ENCODE results near the gene GRIK4.
A peak's percentile ranks its signal among the peaks of the same experiment; 100 is the strongest.

Gene GRIK4

DNA sequence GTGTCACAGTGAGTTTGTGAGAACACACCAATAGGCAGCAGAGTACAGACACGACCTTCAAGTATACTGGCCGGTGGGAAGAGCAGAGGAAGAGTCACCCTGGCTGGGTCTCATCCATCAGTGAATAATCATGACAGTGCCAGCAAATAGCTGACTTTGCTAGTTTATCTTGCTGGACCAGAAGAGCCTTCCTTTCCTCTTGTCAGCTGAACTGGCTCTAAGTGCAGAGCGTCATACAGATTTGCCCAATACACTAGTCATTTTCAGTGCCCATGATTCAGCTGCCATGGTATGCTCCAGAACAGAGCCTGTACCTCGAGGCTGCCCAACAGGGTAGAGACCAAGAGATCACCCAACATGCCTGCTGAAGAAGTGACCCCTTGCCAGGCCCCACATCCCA is 429.5 kb downstream of the GRIK4 start:
- DNase-seq (ENCODE audit: low read depth in 2 of 2): no peak

DNA sequence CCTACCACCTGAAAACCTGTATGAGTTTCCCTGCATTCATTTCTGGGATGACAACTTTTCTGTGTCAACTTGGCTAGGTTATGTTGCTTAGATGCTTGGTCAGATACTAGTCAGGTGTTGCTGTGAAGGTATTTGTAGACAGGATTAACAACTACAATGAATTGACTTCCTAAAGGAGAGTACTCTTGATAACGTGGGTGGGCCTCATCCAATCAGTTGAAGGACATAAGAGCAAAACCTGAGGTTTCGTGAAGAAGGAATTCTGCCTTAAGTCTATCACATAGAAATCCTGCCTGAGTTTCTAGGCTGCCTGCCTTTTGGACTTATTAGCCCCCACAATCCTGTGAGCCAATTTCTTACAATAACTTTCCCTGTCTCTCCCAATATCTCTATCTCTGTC is 431.2 kb downstream of the GRIK4 start:
- no peak for DNase-seq (ENCODE audit: low read depth in 2 of 2)

DNA sequence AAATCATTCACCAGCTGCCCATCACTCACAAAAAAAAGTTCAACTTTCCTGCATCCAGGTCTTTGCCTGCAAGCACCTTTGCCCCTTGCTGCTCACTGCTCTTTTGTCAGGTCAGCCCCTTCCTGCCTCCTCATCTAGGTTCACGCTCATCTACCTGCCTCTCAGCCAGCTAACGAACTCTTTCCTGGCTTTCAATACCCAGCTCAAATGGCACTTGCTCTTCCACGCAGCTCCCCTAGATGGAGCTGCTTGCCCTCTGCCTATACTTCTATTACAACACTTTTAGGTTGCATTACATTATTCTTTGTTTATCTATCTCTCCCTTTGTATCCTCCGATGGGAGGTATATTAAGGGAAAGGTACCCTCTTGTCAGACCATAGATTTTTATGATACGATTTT is 433.5 kb downstream of the GRIK4 start:
- DNase-seq (ENCODE audit: low read depth in 2 of 2): no peak

DNA sequence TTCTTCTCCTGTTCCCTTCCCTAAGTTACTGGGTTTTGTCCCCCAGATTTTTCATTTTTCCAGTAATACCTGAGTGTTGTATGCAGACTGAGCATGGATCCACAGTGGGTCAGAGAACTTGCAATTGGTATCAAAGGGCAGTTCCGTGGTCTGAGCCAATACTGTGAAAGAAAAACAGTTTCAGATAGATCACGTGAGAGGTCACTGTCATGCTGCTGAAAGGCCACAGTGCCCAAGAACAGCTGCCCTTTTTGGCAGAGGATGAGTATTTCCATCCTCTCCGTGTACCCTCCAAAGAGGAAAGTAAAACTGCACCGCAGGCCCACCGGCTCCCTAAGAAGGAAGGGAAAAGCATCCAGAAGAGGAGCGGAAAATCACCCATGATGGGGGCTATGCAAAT is 439.3 kb downstream of the GRIK4 start:
- no peak for DNase-seq (ENCODE audit: low read depth in 2 of 2)

DNA sequence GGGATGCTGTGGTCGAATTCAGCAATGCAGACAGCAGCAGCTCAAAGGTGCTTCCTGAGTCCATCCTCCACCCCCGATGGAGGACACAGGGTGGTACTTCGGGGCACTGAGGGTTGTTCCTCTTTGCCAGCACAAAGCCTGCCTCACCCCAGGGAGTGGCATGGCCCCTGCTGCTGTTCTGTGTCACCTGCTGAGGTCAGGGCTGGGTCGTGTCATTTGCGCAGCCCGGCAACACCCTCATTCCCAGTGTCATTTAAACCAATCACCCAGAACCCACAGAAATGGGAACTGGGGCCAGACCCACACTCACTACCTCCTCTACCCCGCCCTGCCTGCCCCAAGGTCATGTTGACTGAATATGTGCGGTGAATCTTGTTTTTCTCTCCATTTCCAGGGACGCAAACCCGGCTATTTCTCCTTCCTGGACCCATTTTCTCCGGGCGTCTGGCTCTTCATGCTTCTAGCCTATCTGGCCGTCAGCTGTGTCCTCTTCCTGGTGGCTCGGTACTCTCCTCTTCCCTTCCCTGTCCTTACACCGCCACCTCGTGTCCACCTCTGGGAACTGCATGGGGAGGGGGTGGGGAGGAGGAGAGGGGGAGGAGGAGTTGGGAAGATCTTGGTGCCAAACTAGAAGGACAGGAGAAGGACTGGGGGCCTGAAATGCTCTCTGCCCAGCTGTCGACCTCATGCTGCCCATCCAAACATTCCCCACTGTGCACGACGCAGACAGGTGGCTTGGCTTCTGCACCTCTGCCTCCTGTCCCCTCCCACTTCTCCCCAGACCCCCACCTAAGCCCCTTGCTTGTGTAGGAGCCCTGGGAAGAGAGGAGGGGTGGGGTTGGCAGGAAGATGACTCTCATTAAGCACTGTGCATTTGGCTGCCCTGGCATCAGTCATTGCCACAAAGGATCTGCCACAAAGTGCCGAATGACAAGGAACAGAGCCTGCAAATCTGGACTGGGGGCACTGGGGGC is 441.2 kb downstream of the GRIK4 start:
- DNase-seq (ENCODE audit: low read depth in 2 of 2): peak; percentile 6 to 47

DNA sequence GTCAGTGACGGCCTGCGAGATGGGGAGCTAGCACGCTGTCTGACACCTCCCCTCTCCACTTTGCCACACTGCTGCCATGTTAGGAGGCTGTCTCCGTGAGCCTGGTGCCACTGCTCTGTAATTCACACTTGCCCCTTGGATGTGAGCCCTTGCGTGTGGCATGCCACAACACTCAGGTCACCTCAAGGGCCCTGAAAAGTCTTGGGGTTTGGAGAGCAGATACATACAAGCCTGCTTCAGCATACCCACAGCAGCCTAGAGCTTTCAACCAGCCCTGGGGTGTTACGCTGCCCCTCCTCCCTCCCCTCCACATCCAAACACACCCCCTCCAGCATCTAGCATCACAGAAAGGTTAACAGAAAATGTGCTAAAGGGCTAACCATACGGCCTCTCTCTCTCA is 442.8 kb downstream of the GRIK4 start:
- DNase-seq (ENCODE audit: low read depth in 2 of 2): no peak

DNA sequence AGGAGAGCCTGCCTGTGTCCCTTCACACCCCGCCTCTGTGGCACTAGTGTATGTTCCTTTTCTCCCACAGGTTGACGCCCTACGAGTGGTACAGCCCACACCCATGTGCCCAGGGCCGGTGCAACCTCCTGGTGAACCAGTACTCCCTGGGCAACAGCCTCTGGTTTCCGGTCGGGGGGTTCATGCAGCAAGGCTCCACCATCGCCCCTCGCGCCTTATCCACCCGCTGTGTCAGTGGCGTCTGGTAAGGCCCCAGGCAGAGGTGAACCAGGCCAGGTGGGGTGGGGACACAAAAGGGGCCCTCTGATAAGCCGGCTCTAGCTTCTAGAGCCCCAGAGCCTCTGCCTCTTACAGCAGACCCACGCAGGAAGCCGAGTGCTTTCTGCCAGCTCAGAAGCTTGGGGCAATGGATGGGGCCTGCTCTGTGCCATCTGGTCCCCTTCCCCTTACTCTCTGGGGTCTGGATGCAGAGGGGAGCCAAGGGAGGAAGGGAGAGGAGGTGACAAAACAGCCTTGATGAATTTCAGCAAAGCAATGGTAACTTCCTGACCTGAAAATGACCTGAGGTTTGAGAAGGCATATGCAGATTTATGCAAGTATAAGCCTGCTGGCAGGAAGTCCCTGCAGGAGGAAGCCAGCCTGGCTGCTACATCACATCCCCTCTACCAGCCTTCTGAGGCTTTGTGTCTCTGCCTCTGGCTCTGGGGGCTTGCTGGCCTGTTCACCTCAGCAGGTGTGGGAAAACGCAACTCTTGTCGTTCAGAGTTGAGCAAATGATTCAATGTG is 445.4 kb downstream of the GRIK4 start:
- DNase-seq (ENCODE audit: low read depth in 2 of 2): no peak

DNA sequence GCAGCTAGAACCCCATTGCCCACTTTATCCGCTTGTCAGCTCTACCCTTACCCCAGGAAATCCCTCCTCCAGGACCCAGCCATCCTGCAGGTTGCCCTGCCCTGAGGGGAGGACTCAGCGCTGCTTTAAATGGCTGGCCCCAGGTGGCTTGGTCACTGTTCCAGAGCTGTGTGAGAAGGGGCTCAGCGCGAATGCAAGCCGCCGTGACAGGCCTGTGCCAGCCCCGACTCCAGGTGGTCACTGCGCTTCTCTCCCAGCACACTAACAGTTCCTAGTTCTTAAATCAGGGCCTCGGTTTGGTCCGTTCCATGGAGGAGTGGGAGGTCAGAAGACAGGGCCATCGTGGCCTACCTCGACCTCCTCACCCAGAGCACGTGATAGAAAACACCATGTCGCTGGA is 446.6 kb downstream of the GRIK4 start:
- DNase-seq (ENCODE audit: low read depth in 2 of 2): no peak

DNA sequence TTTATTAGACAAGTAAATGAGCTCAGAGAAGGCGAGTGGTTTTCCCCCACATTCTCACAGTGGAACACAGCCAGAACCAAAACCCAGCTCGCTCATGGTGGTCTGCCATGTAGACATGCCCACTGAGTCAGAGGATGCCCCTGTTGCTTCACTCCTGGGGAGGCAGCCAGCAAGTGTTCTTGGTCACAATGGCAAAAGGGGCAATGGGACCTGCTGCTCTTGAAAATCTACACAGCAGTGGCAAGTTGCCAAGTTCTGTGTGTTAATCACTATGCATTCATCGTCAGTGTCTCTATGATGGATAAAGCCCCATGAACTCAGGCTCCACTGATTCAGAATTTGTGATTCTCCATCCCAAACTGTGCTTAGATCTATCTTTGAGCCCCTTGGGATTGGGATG is 447.6 kb downstream of the GRIK4 start:
- DNase-seq (ENCODE audit: low read depth in 2 of 2): no peak

DNA sequence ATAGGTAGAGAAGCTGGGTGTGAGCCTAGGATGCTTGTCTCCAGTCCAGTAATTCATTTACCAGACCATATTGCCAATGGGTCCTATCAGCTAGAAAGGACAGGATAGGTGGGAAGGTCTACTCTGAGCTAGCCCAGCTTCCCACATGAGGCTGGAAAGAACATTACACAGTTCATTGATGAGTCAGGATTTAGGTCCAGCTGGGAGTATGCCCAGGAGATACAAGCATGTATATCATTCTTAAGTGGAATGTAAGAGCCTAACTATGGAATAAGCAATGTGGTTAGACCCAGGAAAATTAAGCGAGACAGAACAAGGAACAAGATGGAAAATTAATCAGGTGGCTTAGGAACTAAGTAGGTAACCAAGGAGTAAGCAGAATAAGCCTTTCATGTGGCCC is 453.3 kb downstream of the GRIK4 start:
- no peak for DNase-seq (ENCODE audit: low read depth in 2 of 2)

DNA sequence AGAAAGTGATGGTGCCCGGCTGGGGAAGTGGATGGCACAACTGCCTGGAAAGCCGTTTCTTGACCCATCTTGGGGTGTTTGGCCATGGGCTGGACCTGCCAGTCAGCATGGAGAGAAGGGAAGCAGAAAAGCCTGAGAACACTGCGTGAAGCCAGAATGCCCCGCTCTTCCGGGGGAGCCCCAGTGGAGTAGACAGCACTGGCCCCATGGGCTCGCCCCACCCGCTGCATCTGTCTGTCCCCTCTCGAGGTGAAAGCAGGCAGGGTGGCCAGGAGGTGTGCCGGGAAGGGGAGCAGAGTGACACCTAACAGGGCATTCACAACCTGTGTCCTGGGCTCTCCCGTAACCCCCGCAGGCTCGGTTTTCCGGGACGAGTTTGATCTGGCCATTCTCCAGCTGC is 455.3 kb downstream of the GRIK4 start:
- DNase-seq (ENCODE audit: low read depth in 2 of 2): no peak

DNA sequence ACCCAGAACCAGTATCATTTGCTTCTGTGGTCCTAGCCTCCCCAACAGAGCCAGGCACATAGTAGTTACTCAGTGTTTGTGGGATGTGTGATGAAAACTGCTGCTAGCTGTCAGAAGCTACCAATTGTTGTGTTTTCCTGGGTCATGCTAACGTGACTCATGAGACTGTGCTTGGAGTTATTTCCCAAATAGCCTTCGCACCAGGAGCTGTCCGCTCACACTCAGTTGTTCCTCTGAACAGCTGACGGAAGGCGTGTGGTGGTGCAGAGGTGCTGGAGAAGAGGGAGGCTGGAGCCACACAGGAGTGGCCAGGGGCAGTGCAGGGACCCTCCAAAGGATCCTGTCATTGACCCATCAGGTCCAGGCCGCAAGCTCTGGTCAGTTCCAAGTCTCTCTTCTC is 458.4 kb downstream of the GRIK4 start:
- DNase-seq (ENCODE audit: low read depth in 2 of 2): no peak

DNA sequence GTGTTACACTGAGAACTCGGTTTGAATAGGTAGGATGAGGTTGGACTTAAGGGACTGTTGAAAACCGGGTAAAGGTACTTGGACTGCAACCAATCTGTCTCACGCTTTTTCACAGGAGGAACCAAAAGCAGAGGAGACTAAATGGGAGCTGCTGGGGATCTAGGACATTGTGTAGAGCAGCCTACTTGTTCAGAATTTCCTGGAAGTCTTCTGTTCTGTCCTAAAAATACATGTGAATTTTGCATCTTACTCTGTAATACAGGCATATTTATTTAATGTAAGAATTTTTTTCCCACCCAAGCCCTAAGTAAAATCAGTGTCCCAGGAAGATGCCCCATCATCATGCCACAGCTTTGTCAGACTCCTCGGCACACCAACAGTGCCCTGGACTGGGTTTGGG is 460.3 kb downstream of the GRIK4 start:
- no peak for DNase-seq (ENCODE audit: low read depth in 2 of 2)

DNA sequence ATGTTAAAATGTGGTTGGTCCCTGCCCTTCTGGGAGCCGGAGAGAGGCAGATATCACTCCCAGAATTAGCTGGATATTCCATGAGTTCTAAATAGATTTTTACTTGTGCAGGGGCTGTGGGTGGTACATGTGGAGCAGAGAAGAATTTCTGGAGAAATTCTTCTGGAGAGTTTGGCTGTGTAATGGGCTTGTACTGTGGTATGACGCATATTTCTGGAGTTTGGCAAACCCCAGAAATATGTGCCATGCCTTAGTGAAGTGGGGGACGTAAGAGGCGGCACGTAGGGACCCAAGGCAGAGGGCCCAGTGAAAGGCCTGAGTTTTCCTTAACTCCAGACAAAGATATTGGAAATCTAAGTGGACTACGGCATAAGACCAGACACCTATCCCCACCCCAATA is 461.1 kb downstream of the GRIK4 start:
- no peak for DNase-seq (ENCODE audit: low read depth in 2 of 2)

DNA sequence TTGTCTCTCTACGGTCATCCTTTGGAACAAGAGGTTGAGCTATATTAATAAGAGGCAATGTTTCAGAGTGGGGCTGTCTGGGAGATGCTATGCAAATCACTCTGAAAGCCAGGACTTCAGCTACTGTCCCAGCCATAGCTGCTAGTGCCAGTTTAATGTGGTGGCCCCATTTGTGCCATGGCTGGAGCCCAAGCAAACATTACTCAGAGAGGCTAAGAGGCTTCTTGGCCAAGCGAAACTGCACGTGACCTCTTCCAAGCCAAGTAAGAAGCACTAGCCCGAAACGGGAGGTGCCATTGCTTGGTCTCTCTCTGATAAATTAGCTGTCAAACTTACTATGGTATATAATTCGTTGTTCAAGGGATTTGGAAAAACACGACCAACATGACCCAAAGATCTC is 462.0 kb downstream of the GRIK4 start:
- no peak for DNase-seq (ENCODE audit: low read depth in 2 of 2)

DNA sequence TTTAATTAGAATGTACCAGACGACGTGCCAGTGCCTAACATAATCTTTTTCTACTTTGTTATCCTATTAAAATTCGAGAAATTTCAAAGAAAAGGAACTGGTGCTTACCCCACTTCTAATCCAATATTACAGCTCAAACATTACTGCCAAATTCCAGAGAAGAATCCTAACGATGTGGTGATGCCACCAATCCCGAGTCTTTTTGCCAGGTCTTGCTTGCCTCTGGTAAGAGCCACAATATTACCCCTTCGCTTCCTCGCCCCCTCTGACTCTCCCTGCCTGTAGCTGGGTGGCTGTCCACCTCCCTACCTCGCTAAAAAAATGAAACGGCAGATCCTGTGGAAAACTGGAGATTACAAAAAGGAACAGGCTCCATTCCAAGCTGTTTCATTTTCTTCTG is 462.9 kb downstream of the GRIK4 start:
- DNase-seq (ENCODE audit: low read depth in 2 of 2): no peak

DNA sequence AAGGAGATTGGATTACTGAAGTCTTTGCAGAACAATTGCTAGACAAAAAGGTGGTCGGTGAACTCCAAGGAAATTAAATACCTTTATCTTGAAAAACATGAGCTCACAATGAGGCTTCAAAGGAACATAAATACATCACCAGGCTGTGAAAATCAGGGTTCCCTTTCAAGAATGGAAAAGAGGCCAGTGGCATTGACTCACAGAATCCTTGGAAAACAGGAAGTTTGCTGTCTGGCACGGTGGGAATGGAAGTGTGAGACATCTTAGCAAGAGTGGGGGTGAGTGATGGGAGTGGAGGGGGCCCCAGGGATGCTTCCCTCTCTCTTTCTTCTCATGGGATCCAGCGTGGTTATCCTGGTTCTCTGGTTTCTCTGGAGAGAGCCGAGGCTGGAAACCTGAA is 463.4 kb downstream of the GRIK4 start:
- DNase-seq (ENCODE audit: low read depth in 2 of 2): no peak

DNA sequence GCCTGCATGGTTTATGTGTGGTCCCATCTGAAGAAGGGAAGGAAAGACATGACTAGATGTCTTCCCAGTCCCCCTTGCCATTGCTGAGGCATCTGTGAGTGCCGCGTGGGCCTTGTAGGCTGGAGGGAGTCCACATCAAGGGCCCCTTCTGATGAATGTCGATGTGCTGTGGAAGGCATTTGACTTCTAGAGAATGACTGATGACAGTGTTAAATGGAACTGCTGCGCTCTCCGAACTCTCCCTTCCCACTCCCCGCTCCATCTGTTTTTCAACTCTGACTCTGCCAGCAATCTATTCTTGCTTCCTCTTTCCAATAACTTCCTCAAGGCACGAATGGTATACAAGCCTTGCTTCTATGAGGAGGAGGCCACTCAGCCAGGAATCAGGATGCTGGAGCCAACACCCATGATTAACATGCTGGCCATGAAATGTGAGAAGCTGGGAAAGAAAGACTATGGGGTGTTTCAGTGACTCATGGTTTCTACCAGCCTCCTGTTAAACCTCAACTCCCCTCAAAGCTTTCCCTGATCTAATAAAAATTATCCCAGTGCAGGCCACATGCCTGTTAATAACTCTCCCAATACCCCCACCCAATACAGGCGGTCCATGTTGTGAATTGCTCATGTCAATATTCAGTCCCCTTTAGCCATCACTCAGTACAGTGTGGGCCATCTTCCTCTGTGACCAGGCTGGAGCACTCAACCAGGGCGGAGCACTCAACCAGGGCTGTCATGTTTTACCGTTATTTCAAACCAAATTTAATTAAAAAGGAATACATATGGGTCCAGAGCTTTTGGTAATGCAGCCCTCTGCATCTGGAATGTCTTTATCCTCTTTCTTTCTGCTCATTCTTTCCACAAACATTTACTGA is 466.0 kb downstream of the GRIK4 start:
- DNase-seq (ENCODE audit: low read depth in 2 of 2): no peak

DNA sequence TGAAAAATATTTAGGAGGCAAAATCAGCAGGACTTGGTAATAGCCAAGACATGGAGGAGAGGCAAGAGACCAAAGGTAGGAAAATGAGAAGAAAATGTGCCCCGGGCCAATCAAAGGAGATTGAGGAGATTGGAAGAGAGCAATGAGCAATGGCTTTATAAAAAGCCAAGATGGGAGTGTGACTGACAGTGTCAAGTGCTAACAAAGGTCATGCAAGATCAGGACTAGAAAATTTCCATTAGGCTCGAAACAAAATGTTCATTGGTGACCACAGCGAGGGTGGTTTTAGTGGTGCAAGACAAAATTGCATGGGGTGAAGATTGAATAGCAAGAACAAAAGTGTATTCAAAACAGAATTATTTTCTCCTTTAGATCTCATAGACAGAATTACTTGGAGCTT is 467.2 kb downstream of the GRIK4 start:
- no peak for DNase-seq (ENCODE audit: low read depth in 2 of 2)

DNA sequence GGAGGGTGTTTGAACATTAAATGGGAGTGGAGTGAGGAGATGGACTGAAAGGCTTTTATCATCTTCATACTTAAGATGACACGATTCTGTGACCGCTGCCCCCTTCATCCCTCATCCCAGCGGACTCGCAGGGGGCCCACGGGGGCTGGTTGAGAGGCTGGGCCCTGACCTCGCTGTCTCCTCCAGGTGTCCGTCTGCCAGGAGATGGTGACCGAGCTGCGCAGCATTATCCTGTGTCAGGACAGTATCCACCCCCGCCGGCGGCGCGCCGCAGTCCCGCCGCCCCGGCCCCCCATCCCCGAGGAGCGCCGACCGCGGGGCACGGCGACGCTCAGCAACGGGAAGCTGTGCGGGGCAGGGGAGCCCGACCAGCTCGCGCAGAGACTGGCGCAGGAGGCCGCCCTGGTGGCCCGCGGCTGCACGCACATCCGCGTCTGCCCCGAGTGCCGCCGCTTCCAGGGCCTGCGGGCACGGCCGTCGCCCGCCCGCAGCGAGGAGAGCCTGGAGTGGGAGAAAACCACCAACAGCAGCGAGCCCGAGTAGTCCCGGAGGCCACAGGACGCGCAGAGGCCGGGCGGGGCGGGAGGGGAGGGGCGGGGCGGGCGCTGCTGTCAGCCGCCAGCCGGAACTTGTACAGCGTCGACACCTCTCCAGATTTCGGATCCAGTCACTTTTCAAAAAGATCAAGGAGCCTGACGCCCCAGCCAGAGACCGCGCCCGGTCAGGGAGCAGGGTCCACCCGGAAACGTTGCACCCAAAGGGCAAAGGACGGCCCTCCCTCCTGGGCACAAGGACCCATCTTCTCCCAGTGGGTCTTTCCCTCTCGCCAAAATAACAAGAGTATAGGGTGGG is 474.4 kb downstream of the GRIK4 start:
- DNase-seq (ENCODE audit: low read depth in 2 of 2): peak in 1 of 2 donors; percentile 4

DNA sequence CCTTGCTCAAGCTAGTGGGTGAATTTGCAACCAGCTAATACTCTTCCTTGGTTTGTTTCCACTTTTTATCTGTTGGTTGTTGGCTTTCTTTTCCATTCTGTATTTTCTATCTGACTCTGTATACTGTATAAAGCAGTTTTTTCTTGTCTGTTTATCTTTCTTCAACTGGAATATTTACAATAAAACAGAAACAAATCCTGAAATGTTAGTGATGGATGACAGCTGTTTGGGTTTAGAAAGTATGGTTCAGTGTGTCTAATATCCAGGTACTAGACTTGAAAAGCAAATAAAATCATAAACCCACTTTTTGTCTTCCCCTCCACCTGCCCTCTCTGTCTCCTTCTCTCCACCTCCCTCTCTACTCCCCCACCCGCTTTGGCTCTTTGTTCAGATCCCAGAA is 477.1 kb downstream of the GRIK4 start:
- no peak for DNase-seq (ENCODE audit: low read depth in 2 of 2)

All from stimulated activated CD4-positive, alpha-beta T cell treated with anti-CD3 and anti-CD28 coated beads, Interleukin-1b, Interleukin-23, amount 100 ng/mL, for 1 hour (primary cell).